GM19397 (cell line): ENCODE results near the gene RHOT1.

ENCODE experiments used
- ATAC-seq: cut with Tn5 transposase; IDR thresholded peaks from one replicate; pipeline ENCODE4 v1.9.1; 2021; ENCODE audit warnings: mild to moderate bottlenecking, moderate library complexity; ENCODE audit not compliant: unreplicated experiment

Gene RHOT1

GRCh38 chr17:32266389-32267301 lies 124.3 kb downstream of the RHOT1 start:
- ATAC-seq = no peak

DNA sequence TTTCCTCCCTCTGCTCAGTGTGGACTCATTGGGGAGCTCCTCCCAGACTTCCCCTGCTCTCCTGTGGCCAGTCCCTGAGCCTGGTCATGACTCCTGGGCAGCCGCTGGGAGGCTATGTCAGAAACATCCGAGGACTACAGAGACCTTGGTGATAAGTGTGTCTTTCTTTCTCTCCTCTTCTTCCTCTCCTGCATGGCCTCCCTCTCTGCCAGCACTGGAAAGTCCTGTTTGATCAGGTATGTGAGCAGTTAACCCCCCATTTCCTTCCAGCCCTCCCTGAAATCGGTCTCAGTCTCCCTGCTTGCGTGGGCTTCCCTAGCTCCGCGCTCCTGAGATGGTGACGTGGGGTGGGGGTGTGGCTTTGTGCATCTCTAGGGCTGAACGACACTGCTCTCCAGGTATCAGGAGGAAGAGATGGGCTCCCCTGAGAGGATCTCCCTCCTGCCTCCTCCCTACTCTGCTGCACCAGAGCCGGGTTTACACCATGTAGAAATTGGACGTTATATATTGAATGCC lies 125.4 kb downstream of the RHOT1 start:
- ATAC-seq = no peak

DNA sequence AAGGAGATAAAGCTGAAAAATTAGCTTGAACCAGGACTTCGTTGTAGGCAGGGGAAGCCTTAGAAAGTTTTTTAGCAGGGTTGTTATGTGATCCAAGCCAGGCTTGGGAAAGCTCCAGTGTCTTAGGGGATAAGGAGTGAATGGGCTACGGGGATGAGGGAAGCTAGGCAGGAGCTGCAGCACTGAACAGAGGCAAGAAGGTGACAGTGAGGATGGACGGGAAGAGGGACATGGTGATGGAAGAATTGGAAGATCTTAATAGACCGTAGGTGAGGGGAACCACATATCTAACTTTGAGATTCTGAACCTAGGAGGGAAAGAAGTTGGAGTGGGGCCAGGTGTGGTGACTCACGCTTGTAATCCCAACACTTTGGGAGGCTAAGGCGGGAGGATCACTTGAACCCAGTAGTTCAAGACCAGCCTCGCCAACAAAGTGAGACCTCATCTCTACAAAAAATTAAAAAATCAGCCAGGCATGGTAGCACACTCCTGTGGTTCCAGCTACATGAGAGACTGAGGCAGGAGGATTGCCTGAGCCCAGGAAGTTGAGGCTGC lies 126.5 kb downstream of the RHOT1 start:
- no peak for ATAC-seq

DNA sequence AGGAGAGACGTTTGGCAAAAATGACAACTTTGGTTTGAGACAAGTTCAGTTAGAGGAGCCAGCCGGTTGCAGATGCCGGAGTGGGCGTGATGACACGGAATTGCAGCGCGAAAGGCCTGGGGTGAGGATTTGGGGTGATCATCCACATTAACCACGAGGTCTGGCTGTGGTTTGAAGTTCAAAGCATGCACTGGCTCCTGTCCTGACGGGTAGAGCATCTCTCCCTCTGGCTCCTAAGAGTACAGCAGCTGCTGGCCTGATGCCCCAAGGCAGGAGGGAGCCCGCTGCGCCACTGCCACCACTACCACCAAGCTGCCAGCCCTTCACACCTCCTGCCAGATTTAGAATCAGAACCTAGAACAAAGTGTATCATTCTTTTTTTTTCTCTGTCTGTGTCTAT lies 127.1 kb downstream of the RHOT1 start:
- no peak for ATAC-seq

DNA sequence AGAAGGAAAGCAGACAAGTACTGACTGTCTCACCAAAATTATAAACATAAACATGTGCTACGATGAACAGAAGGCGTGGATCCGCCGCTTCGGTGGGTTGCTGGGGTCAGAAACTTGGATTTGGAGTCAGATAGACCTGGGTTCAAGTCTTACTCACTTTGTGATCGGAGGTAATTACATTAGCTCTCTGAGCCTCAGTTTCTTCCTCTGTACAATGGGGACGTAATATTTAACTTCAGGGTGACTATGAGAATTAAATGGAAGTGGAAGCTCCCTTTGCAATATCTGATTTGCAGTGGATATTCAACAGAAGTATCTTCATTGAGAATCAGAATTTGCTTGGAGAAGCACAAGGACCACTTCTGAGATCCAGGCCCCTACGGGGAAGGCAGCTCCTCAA lies 129.5 kb downstream of the RHOT1 start:
- ATAC-seq = no peak

GRCh38 chr17:32274101-32274500 lies 131.8 kb downstream of the RHOT1 start:
- no peak for ATAC-seq

DNA sequence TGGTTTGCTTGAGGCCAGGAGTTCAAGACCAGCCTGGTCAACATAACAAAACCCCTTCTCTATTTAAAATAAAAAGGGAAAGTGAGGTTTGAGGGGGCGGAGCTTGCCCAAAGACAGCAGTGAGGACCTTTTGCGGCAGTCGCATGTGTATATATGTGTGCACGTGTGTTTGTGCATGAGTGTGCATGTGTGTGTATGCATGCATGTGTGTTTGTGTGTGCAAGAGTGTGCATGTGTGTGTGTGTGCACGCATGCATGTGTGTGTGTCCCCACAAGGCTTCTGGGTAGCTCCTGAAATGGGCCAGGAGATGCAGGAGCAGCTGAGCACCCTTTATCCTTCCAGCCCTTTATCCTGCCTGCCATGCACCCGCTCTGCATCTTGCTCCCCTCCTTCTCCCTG lies 132.3 kb downstream of the RHOT1 start:
- ATAC-seq = no peak
